KOPT-K1 (cell line): ENCODE measurements around the gene IL17A.

Source experiments
- H3K27ac ChIP-seq: fragments of 200-600 bp; sonication (generic); 2 replicates; pipeline ENCODE4 v1.5.1; 2016; ENCODE audit warnings: antibody characterized with exemption, mild to moderate bottlenecking, low read depth, low read length; ENCODE audit not compliant: poor library complexity, severe bottlenecking
- H3K36me3 ChIP-seq: fragments of 200-600 bp; sonication (generic); 2 replicates; pipeline ENCODE4 v1.5.1; 2017; ENCODE audit warnings: antibody characterized with exemption, mild to moderate bottlenecking, low read length, moderate library complexity; ENCODE audit not compliant: insufficient read depth
- H3K9me3 ChIP-seq: fragments of 200-600 bp; sonication (generic); 2 replicates; pipeline ENCODE4 v1.5.1; 2017; ENCODE audit warnings: antibody characterized with exemption, low read length, mild to moderate bottlenecking; ENCODE audit not compliant: insufficient read depth, poor library complexity, severe bottlenecking

IL17A gene

GRCh38 chr6:52186075-52186474, at the start of gene IL17A:
IL17A (plus strand) TSS chr6:52186375; CDS start chr6:52186432, 57 bp downstream.
- Histone ChIP-seq H3K36me3 (no peaks in the 10 kb centered on the region), H3K27ac (no peak within 1 kb of the TSS), H3K9me3 (no peaks in the 10 kb centered on the region)

- no peaks in the 10 kb centered on the region for H3K36me3 ChIP-seq
- no peak overlapping the region for H3K27ac ChIP-seq
- H3K9me3 ChIP-seq = no peaks in the 10 kb centered on the region
Measured at GRCh38 chr6:52136934-52137467, 49.2 kb upstream of the IL17A start.

GRCh38 chr6:52138284-52138683, 47.9 kb upstream of the IL17A start:
- H3K9me3 ChIP-seq = no peaks in the 10 kb centered on the region
- H3K36me3 ChIP-seq = no peaks in the 10 kb centered on the region
- no peak overlapping the region for H3K27ac ChIP-seq

- no peaks in the 10 kb centered on the region for H3K36me3 ChIP-seq
- H3K9me3 ChIP-seq = no peaks in the 10 kb centered on the region
- no peak overlapping the region for H3K27ac ChIP-seq
Measured at GRCh38 chr6:52139985-52140680, 46.0 kb upstream of the IL17A start.

- no peaks in the 10 kb centered on the region for H3K9me3 ChIP-seq
- H3K36me3 ChIP-seq = no peaks in the 10 kb centered on the region
- no peak overlapping the region for H3K27ac ChIP-seq
Measured at GRCh38 chr6:52141596-52141995, 44.6 kb upstream of the IL17A start.

GRCh38 chr6:52142556-52142955, 43.6 kb upstream of the IL17A start:
- Histone ChIP-seq H3K27ac (no peak overlapping the region), H3K9me3 (no peaks in the 10 kb centered on the region), H3K36me3 (no peaks in the 10 kb centered on the region)

GRCh38 chr6:52143551-52143950, 42.6 kb upstream of the IL17A start:
- no peaks in the 10 kb centered on the region for H3K36me3 ChIP-seq
- H3K27ac ChIP-seq = no peak overlapping the region
- H3K9me3 ChIP-seq = no peaks in the 10 kb centered on the region

GRCh38 chr6:52144196-52145076, 41.7 kb upstream of the IL17A start:
- no peak overlapping the region for H3K27ac ChIP-seq
- no peaks in the 10 kb centered on the region for H3K36me3 ChIP-seq
- no peaks in the 10 kb centered on the region for H3K9me3 ChIP-seq

- Histone ChIP-seq H3K36me3 (no peaks in the 10 kb centered on the region), H3K9me3 (no peaks in the 10 kb centered on the region), H3K27ac (no peak overlapping the region)
Measured at GRCh38 chr6:52146851-52147445, 39.2 kb upstream of the IL17A start.

GRCh38 chr6:52149076-52149475, 37.1 kb upstream of the IL17A start:
- Histone ChIP-seq H3K9me3 (no peaks in the 10 kb centered on the region), H3K27ac (no peak overlapping the region), H3K36me3 (no peaks in the 10 kb centered on the region)

- H3K27ac ChIP-seq = no peak overlapping the region
- H3K9me3 ChIP-seq = no peaks in the 10 kb centered on the region
- H3K36me3 ChIP-seq = no peaks in the 10 kb centered on the region
Measured at GRCh38 chr6:52149949-52150348, 36.2 kb upstream of the IL17A start.

GRCh38 chr6:52152070-52152423, 34.1 kb upstream of the IL17A start:
- H3K9me3 ChIP-seq = no peaks in the 10 kb centered on the region
- H3K36me3 ChIP-seq = no peaks in the 10 kb centered on the region
- no peak overlapping the region for H3K27ac ChIP-seq

- Histone ChIP-seq H3K27ac (no peak overlapping the region), H3K36me3 (no peaks in the 10 kb centered on the region), H3K9me3 (no peaks in the 10 kb centered on the region)
Measured at GRCh38 chr6:52152711-52153160, 33.4 kb upstream of the IL17A start.

GRCh38 chr6:52154381-52154780, 31.8 kb upstream of the IL17A start:
- no peaks in the 10 kb centered on the region for H3K36me3 ChIP-seq
- no peaks in the 10 kb centered on the region for H3K9me3 ChIP-seq
- H3K27ac ChIP-seq = no peak overlapping the region
